Middle frontal gyrus (tissue), 1 donor: ENCODE measurements around the gene DPEP2NB.
"Not testable (repeated sequence)": the region's sequence is repeated elsewhere in the genome, so short reads cannot be mapped to it uniquely, and the experiment has no call there.

Source experiments
- DNase-seq: peaks from one replicate; pipeline ENCODE4 v3.0.0-alpha.2; 2015; ENCODE audit warnings: low spot score; ENCODE audit errors: extremely low spot score

DPEP2NB gene

GRCh38 chr16:67982011-67982696, 33.6 kb downstream of the DPEP2NB start:
- no peak for DNase-seq

GRCh38 chr16:67979955-67980678, 35.6 kb downstream of the DPEP2NB start, which contains the start of gene DPEP3:
TSS of gene DPEP3 (minus strand) at chr16:67980499. CDS start at chr16:67980380, 119 bp downstream.
- no peak for DNase-seq

GRCh38 chr16:67977469-67978227, 38.1 kb downstream of the DPEP2NB start:
- DNase-seq = no peak

- no peak for DNase-seq
These were observed 38.7 kb downstream of the DPEP2NB start for GRCh38 chr16:67977005-67977404.

- DNase-seq = no peak
These were observed 39.5 kb downstream of the DPEP2NB start for GRCh38 chr16:67976205-67976604.

GRCh38 chr16:67975321-67976105, 40.2 kb downstream of the DPEP2NB start:
- DNase-seq = no peak

GRCh38 chr16:67972285-67972684, 43.4 kb downstream of the DPEP2NB start:
- not testable (repeated sequence) for DNase-seq

GRCh38 chr16:67971111-67971510, 44.6 kb downstream of the DPEP2NB start:
- no peak for DNase-seq

- no peak for DNase-seq
These were observed 46.3 kb downstream of the DPEP2NB start for GRCh38 chr16:67969254-67970039.

- peak; percentile 5 for DNase-seq
These were observed 47.1 kb downstream of the DPEP2NB start, which contains the start of gene SLC12A4 for GRCh38 chr16:67968400-67969253. TSS of gene SLC12A4 (minus strand) at chr16:67968637. CDS start at chr16:67968553, 84 bp downstream.

- DNase-seq = no peak
These were observed 47.7 kb downstream of the DPEP2NB start for GRCh38 chr16:67967958-67968399.

GRCh38 chr16:67967183-67967957, 48.3 kb downstream of the DPEP2NB start:
- DNase-seq = no peak

GRCh38 chr16:67966549-67967182, 49.0 kb downstream of the DPEP2NB start:
- no peak for DNase-seq

GRCh38 chr16:67965668-67966548, 49.8 kb downstream of the DPEP2NB start:
- no peak for DNase-seq

GRCh38 chr16:67964477-67965131, 51.1 kb downstream of the DPEP2NB start:
- DNase-seq = no peak

GRCh38 chr16:67963662-67964321, 51.9 kb downstream of the DPEP2NB start:
- no peak for DNase-seq
